ENCODE measurements around the gene WDR90. TPM values are rescaled to one million over a fixed set of nuclear protein-coding genes. Genes with fewer than 3 reads are reported as not detected.

WDR90 gene
- total RNA-seq, 4 donors from 2014 or later: 7.2 to 26.5 (median 15.8) TPM

GRCh38 chr16:625977-626765 is 23.0 kb upstream of the WDR90 start:
- DNase-seq: no peak
- H3K9me3 ChIP-seq: no peaks in the 10 kb centered on the region
- H3K27me3 ChIP-seq: no peaks in the 10 kb centered on the region
- 78 to 94% methylated on average over 3 to 20 of the region's 35 CpGs for WGBS, 2 donors
- intact Hi-C loops (cut with DNase I): no loop called here
- peaks cover 26 to 58% (median 26%) of the 10 kb centered on the region in 3 donors for H3K4me1 ChIP-seq
- peak overlapping the region in 2 of 4 donors; percentile 28 to 44 for H3K27ac ChIP-seq
- H3K4me3 ChIP-seq: no peak overlapping the region
- peaks cover 6 to 47% (median 9%) of the 10 kb centered on the region in 3 donors for H3K36me3 ChIP-seq
- TF ChIP-seq CTCF (IDR thresholded peaks at IDR 0.05) (no peak), POLR2A (IDR thresholded peaks at IDR 0.05) (no peak)

DNA sequence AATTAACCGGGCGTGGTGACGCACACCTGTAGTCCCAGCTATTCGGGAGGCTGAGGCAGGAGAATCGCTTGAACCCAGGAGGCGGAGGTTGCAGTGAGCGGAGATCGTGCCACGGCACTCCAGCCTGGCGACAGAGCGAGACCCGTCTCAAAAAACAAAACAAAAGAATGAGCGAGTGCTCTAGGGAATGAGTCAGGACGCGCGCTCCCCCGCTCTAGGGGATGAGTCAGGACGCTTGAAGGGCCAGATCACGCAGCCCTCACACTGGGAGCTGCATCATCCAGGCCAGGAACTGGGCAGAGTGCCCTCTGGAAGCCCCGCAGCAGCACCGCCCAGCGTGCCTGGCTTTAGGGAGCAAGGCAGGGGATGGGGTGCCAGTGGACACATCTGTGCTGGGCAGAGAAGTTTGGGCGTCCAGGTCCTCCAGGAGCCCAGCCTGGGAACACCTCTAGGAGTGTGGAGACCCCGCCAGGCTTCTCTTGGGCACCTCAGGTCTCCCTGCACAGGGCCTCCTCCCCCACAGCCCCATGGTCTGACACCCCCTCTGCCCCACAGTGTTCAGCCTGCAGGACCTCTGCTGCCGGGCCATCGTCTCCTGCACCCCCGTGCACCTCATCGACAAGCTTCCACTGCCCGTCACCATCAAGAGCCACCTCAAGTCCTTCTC is 22.2 kb upstream of the WDR90 start:
- Histone ChIP-seq H3K27ac (peak overlapping the region in 2 of 4 donors; percentile 28 to 44), H3K36me3 (peaks cover 6 to 46% (median 9%) of the 10 kb centered on the region in 3 donors), H3K27me3 (no peaks in the 10 kb centered on the region), H3K4me1 (peaks cover 20 to 55% (median 29%) of the 10 kb centered on the region in 3 donors), H3K4me3 (no peak overlapping the region), H3K9me3 (no peaks in the 10 kb centered on the region)
- intact Hi-C loops (cut with DNase I): no loop called here
- TF ChIP-seq CTCF (IDR thresholded peaks at IDR 0.05): no peak
- no peak for TF ChIP-seq POLR2A (IDR thresholded peaks at IDR 0.05)
- DNase-seq: no peak
- WGBS, 2 donors: 55 to 84% methylated on average over 21 to 22 of the region's 29 CpGs

- no CpG with 5 or more reads among the region's 50 CpGs for WGBS, 2 donors
- intact Hi-C loops (cut with DNase I): no loop called here
- H3K36me3 ChIP-seq: peaks cover 6 to 51% (median 9%) of the 10 kb centered on the region in 3 donors
- H3K4me1 ChIP-seq: peaks cover 20 to 47% (median 29%) of the 10 kb centered on the region in 3 donors
- no peak overlapping the region for H3K27ac ChIP-seq
- no peaks in the 10 kb centered on the region for H3K27me3 ChIP-seq
- DNase-seq: no peak
- H3K9me3 ChIP-seq: no peaks in the 10 kb centered on the region
- no peak for TF ChIP-seq POLR2A (IDR thresholded peaks at IDR 0.05)
- no peak for TF ChIP-seq CTCF (IDR thresholded peaks at IDR 0.05)
- H3K4me3 ChIP-seq: no peak overlapping the region
Measured at GRCh38 chr16:627454-628239, 21.5 kb upstream of the WDR90 start.

GRCh38 chr16:628321-629061 is 20.7 kb upstream of the WDR90 start:
- 82 to 87% methylated on average over 5 to 26 of the region's 33 CpGs for WGBS, 2 donors
- no peaks in the 10 kb centered on the region for H3K9me3 ChIP-seq
- H3K27me3 ChIP-seq: no peaks in the 10 kb centered on the region
- H3K27ac ChIP-seq: no peak overlapping the region
- peaks cover 7 to 59% (median 9%) of the 10 kb centered on the region in 3 donors for H3K36me3 ChIP-seq
- peaks cover 20 to 41% (median 29%) of the 10 kb centered on the region in 3 donors for H3K4me1 ChIP-seq
- H3K4me3 ChIP-seq: no peak overlapping the region
- intact Hi-C loops (cut with DNase I): no loop called here
- DNase-seq: no peak
- TF ChIP-seq POLR2A (IDR thresholded peaks at IDR 0.05) (no peak), CTCF (IDR thresholded peaks at IDR 0.05) (no peak)
